ENCODE results near the gene SSTR4.

GRCh38 chr20:23036371-23036770, 1.3 kb downstream of the SSTR4 start:
- TF ChIP-seq RARB (CRISPR knock-in tag; IDR thresholded peaks at IDR 0.05) = no peak
- TF ChIP-seq CSRNP3 (CRISPR knock-in tag; IDR thresholded peaks at IDR 0.05) = no peak
- TF ChIP-seq CSDC2 (CRISPR knock-in tag; IDR thresholded peaks at IDR 0.05) = no peak
- TF ChIP-seq PATZ1 (CRISPR knock-in tag; IDR thresholded peaks at IDR 0.05; ENCODE audit: borderline replicate concordance) = no peak
